ENCODE data around the gene GPR107. TPM values are rescaled to one million over a fixed set of nuclear protein-coding genes. Genes with fewer than 3 reads are reported as not detected.
A peak's percentile ranks its signal among the peaks of the same experiment; 100 is the strongest.

The GPR107 gene
- total RNA-seq, 1 donor from 2014 or later: 70.7 TPM

GRCh38 chr9:130182381-130182909 is 128.7 kb downstream of the GPR107 start:
- DNase-seq (ENCODE audit: low spot score): peak; percentile 86
- H3K9me3 Mint-ChIP-seq (ENCODE audit: low read depth): no peaks in the 10 kb centered on the region
- H3K36me3 Mint-ChIP-seq (ENCODE audit: low read depth): no peaks in the 10 kb centered on the region
- H3K4me1 Mint-ChIP-seq (ENCODE audit: low read depth): peaks cover 72% of the 10 kb centered on the region
- no peak overlapping the region for H3K27ac Mint-ChIP-seq (ENCODE audit: unreplicated experiment)
- no peak overlapping the region for H3K4me3 Mint-ChIP-seq (ENCODE audit: unreplicated experiment)
- TF ChIP-seq, protein P1, sequence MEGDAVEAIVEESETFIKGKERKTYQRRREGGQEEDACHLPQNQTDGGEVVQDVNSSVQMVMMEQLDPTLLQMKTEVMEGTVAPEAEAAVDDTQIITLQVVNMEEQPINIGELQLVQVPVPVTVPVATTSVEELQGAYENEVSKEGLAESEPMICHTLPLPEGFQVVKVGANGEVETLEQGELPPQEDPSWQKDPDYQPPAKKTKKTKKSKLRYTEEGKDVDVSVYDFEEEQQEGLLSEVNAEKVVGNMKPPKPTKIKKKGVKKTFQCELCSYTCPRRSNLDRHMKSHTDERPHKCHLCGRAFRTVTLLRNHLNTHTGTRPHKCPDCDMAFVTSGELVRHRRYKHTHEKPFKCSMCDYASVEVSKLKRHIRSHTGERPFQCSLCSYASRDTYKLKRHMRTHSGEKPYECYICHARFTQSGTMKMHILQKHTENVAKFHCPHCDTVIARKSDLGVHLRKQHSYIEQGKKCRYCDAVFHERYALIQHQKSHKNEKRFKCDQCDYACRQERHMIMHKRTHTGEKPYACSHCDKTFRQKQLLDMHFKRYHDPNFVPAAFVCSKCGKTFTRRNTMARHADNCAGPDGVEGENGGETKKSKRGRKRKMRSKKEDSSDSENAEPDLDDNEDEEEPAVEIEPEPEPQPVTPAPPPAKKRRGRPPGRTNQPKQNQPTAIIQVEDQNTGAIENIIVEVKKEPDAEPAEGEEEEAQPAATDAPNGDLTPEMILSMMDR (IDR thresholded peaks at IDR 0.05): no peak
- H3K27me3 Mint-ChIP-seq (ENCODE audit: low read depth): no peaks in the 10 kb centered on the region

- Mint-ChIP-seq H3K36me3 (ENCODE audit: low read depth) (no peaks in the 10 kb centered on the region), H3K4me1 (ENCODE audit: low read depth) (peaks cover 77% of the 10 kb centered on the region), H3K27me3 (ENCODE audit: low read depth) (no peaks in the 10 kb centered on the region), H3K4me3 (ENCODE audit: unreplicated experiment) (peak overlapping the region; percentile 52), H3K27ac (ENCODE audit: unreplicated experiment) (peak overlapping the region; percentile 89), H3K9me3 (ENCODE audit: low read depth) (no peaks in the 10 kb centered on the region)
- no peak for DNase-seq (ENCODE audit: low spot score)
- TF ChIP-seq, protein P1 (IDR thresholded peaks at IDR 0.05): no peak
These were observed 129.5 kb downstream of the GPR107 start for GRCh38 chr9:130183133-130183762.

DNA sequence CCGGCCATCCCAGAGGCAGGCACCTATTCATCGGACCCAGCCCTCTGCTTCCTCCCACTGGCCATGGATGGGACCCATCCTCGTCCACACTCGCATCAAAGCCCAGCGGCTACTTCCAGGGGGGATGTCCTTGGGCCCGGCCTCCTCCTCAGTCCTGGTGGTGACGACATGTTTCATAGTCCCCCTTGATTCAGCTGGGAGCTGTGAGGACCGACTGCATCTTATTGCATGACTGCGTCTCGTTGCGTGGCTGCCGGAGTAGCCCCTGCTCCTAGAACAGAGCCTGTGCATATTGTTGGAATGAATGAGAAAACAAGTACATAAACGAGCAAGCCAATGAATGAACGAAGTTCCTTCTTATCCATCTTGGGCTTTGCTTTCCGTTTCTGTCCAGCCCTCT is 131.3 kb downstream of the GPR107 start:
- Mint-ChIP-seq H3K27me3 (ENCODE audit: low read depth) (no peaks in the 10 kb centered on the region), H3K4me1 (ENCODE audit: low read depth) (peaks cover 72% of the 10 kb centered on the region), H3K4me3 (ENCODE audit: unreplicated experiment) (peak overlapping the region; percentile 64), H3K9me3 (ENCODE audit: low read depth) (no peaks in the 10 kb centered on the region), H3K36me3 (ENCODE audit: low read depth) (no peaks in the 10 kb centered on the region), H3K27ac (ENCODE audit: unreplicated experiment) (peak overlapping the region; percentile 86)
- TF ChIP-seq, protein P1 (IDR thresholded peaks at IDR 0.05): peak; percentile 16
- DNase-seq (ENCODE audit: low spot score): no peak

DNA sequence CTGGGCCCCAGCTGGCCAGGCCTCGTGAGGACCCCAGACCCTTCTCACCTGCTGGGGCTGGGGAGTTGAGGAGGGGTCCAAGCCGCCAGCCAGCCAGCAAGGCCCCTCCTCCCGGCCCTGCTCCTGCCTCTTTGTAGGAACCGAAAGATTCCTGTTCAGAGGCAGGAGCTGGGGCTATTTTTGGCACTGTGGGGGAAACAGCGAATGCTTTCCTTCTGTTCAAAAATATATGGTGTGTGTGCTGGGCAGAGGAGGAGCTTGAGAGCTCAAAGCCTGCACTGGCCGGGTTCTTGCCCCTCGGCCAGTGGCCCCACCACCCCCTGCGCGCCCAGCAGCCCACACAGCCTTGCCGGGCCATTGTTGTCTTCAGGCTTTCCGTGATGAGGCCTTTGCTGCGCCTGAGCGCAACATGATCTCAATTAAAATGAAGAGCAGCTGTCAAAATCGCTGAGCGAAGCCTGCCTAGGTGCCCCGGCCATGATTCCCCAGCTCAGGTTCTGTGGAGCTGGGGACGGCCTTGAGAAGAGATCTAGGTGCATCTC is 131.9 kb downstream of the GPR107 start:
- Mint-ChIP-seq H3K4me1 (ENCODE audit: low read depth) (peaks cover 74% of the 10 kb centered on the region), H3K27me3 (ENCODE audit: low read depth) (no peaks in the 10 kb centered on the region), H3K27ac (ENCODE audit: unreplicated experiment) (peak overlapping the region; percentile 86), H3K4me3 (ENCODE audit: unreplicated experiment) (peak overlapping the region; percentile 64), H3K36me3 (ENCODE audit: low read depth) (no peaks in the 10 kb centered on the region), H3K9me3 (ENCODE audit: low read depth) (no peaks in the 10 kb centered on the region)
- no peak for DNase-seq (ENCODE audit: low spot score)
- TF ChIP-seq, protein P1 (IDR thresholded peaks at IDR 0.05): no peak

DNA sequence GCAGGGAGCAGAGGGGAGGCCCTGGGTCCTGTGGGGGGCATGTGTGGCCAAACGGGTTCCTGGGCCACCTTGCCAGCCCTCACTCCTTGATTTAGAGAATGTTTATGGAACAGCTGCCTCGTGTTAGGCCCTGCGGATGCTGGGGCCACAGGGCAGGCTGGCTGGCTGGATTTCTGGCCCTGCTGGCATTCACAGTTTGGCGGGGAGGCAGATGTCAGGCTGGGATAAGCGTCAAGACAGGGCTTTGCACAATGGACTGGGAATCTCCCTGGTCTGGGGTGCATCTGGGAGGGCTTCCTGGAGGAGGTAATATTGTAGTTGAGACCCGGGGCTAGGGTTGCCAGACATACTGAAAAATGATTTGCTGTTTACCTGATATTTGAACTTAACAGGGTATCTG is 132.3 kb downstream of the GPR107 start:
- no peak for DNase-seq (ENCODE audit: low spot score)
- H3K4me1 Mint-ChIP-seq (ENCODE audit: low read depth): peaks cover 74% of the 10 kb centered on the region
- H3K27ac Mint-ChIP-seq (ENCODE audit: unreplicated experiment): peak overlapping the region; percentile 86
- H3K27me3 Mint-ChIP-seq (ENCODE audit: low read depth): no peaks in the 10 kb centered on the region
- TF ChIP-seq, protein P1 (IDR thresholded peaks at IDR 0.05): no peak
- no peaks in the 10 kb centered on the region for H3K9me3 Mint-ChIP-seq (ENCODE audit: low read depth)
- H3K4me3 Mint-ChIP-seq (ENCODE audit: unreplicated experiment): peak overlapping the region; percentile 64
- no peaks in the 10 kb centered on the region for H3K36me3 Mint-ChIP-seq (ENCODE audit: low read depth)
